ENCODE measurements around the gene HEXB.
"Not testable (repeated sequence)": the region's sequence is repeated elsewhere in the genome, so short reads cannot be mapped to it uniquely, and the experiment has no call there.

Gene HEXB

DNA sequence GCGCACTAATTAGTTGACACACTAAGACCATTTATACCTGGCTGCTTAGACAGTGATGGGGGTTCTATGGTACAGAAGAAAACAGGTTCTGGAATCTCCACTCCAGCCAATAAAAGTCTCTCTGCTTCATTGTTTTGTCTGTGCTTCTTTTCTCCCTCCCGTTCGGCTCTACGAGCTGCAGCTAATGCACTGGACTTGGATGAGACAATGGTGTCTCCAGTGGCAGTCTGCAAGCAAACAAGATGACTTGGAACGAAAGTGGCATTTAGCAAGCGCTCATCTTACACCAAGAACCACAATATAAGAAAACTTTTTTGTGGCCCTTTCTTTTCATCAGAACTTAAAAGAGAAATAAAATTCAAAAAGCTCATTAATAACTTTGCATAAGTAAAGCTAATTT is 51.7 kb downstream of the HEXB start:
- ATAC-seq (ENCODE audit: insufficient read depth, low read depth) = no peak
- no peaks in the 10 kb centered on the region for H3K27me3 ChIP-seq (ENCODE audit: insufficient read depth, low read length, poor library complexity)
- no peak overlapping the region for H3K27ac ChIP-seq (ENCODE audit: low read length)
- H2AFZ ChIP-seq (ENCODE audit: low read depth, low read length) = no peak overlapping the region
- H3K9me3 ChIP-seq (ENCODE audit: insufficient read depth, low read length, severe bottlenecking) = no peaks in the 10 kb centered on the region
- H3K36me3 ChIP-seq (ENCODE audit: insufficient read depth, low read length) = peaks cover 70% of the 10 kb centered on the region
- TF ChIP-seq EZH2 (IDR thresholded peaks at IDR 0.05; ENCODE audit: borderline replicate concordance, low read depth, low read length, severe bottlenecking) = no peak
- TF ChIP-seq, protein P1, sequence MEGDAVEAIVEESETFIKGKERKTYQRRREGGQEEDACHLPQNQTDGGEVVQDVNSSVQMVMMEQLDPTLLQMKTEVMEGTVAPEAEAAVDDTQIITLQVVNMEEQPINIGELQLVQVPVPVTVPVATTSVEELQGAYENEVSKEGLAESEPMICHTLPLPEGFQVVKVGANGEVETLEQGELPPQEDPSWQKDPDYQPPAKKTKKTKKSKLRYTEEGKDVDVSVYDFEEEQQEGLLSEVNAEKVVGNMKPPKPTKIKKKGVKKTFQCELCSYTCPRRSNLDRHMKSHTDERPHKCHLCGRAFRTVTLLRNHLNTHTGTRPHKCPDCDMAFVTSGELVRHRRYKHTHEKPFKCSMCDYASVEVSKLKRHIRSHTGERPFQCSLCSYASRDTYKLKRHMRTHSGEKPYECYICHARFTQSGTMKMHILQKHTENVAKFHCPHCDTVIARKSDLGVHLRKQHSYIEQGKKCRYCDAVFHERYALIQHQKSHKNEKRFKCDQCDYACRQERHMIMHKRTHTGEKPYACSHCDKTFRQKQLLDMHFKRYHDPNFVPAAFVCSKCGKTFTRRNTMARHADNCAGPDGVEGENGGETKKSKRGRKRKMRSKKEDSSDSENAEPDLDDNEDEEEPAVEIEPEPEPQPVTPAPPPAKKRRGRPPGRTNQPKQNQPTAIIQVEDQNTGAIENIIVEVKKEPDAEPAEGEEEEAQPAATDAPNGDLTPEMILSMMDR (IDR thresholded peaks at IDR 0.05; ENCODE audit: borderline replicate concordance, extremely low read depth, low read length, poor library complexity, severe bottlenecking) = no peak
- no peaks in the 10 kb centered on the region for H3K79me2 ChIP-seq (ENCODE audit: insufficient read depth, low read length)
- no peak for DNase-seq
- no peak overlapping the region for H3K9ac ChIP-seq (ENCODE audit: low read depth, low read length)
- no peak overlapping the region for H3K4me2 ChIP-seq (ENCODE audit: insufficient read depth, low read length)
- H3K4me1 ChIP-seq (ENCODE audit: insufficient read depth, low read length) = no peaks in the 10 kb centered on the region
- H3K4me3 ChIP-seq (ENCODE audit: low read depth in 1 of 2, low read length in 2 of 2) = no peak overlapping the region
- H4K20me1 ChIP-seq (ENCODE audit: insufficient read depth, low read length) = no peaks in the 10 kb centered on the region

DNA sequence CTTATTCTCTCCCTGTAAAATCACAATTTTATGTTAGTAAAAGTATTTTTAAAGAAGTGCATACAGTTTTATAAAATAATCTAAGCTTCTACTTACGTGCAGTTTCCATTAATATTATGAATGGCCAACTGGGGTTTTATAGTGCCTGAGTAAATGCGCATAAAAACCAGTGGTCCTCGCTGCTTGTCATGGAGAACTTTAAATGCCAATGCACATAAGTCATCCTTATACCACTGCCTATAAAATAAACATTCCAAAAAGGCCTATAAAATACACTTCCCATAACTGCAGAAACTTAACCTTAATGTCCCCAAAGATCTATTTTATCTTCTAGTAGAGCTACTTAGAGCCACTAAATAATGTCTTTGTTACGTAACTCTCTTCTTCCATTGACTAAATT is 53.4 kb downstream of the HEXB start:
- peaks cover 66% of the 10 kb centered on the region for H3K36me3 ChIP-seq (ENCODE audit: insufficient read depth, low read length)
- H3K9me3 ChIP-seq (ENCODE audit: insufficient read depth, low read length, severe bottlenecking) = no peaks in the 10 kb centered on the region
- TF ChIP-seq, protein P1 (IDR thresholded peaks at IDR 0.05; ENCODE audit: borderline replicate concordance, extremely low read depth, low read length, poor library complexity, severe bottlenecking) = no peak
- no peak for TF ChIP-seq EZH2 (IDR thresholded peaks at IDR 0.05; ENCODE audit: borderline replicate concordance, low read depth, low read length, severe bottlenecking)
- H3K27ac ChIP-seq (ENCODE audit: low read length) = no peak overlapping the region
- DNase-seq (no peak), ATAC-seq (ENCODE audit: insufficient read depth, low read depth) (no peak)
- no peaks in the 10 kb centered on the region for H3K4me1 ChIP-seq (ENCODE audit: insufficient read depth, low read length)
- H2AFZ ChIP-seq (ENCODE audit: low read depth, low read length) = no peak overlapping the region
- H4K20me1 ChIP-seq (ENCODE audit: insufficient read depth, low read length) = no peaks in the 10 kb centered on the region
- no peak overlapping the region for H3K9ac ChIP-seq (ENCODE audit: low read depth, low read length)
- H3K4me3 ChIP-seq (ENCODE audit: low read depth in 1 of 2, low read length in 2 of 2) = no peak overlapping the region
- no peaks in the 10 kb centered on the region for H3K79me2 ChIP-seq (ENCODE audit: insufficient read depth, low read length)
- H3K27me3 ChIP-seq (ENCODE audit: insufficient read depth, low read length, poor library complexity) = no peaks in the 10 kb centered on the region
- no peak overlapping the region for H3K4me2 ChIP-seq (ENCODE audit: insufficient read depth, low read length)

DNA sequence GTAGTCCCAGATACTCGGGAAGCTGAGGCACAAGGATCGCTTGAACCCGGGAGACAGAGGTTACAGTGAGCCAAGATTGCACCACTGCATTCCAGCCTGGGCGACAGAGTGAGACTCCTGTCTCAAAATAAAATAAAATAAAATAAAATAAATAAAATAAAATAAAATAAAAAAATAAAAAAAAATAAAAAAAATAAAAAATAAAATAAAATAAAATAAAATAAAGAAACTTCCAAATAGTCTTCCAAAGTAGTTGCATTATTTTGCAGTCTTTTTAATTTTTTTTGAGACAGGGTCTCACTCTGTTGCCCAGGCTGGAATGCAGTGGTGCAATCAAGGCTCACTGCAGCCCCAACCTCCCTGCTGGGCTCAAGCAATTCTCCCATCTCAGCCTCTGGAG is 63.7 kb downstream of the HEXB start:
- H4K20me1 ChIP-seq (ENCODE audit: insufficient read depth, low read length); H3K27me3 ChIP-seq (ENCODE audit: insufficient read depth, low read length, poor library complexity); H3K4me1 ChIP-seq (ENCODE audit: insufficient read depth, low read length); H3K27ac ChIP-seq (ENCODE audit: low read length); DNase-seq; ATAC-seq (ENCODE audit: insufficient read depth, low read depth); H3K4me2 ChIP-seq (ENCODE audit: insufficient read depth, low read length); H2AFZ ChIP-seq (ENCODE audit: low read depth, low read length); H3K9me3 ChIP-seq (ENCODE audit: insufficient read depth, low read length, severe bottlenecking); H3K4me3 ChIP-seq (ENCODE audit: low read depth in 1 of 2, low read length in 2 of 2); H3K9ac ChIP-seq (ENCODE audit: low read depth, low read length); H3K79me2 ChIP-seq (ENCODE audit: insufficient read depth, low read length): not testable (repeated sequence)
- peaks cover 76% of the 10 kb centered on the region for H3K36me3 ChIP-seq (ENCODE audit: insufficient read depth, low read length)

DNA sequence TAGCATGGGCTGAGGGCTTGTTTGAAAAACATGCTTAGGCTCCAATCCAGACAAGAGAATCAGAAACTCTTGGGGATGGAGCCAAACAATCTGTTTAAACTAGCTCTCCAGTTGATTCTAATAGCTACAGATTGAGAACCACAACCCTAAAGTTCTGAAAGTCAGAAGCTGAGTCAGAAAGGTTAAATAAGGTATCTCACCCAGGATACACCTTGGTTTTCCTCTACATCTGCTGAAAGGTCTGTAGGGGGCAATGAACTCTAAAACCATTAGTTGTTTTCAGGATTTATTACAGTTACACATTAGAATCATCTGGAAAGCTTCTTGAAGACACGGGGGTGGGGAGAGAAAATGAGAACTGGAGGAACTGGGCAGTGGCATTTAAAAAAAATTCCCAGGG is 76.2 kb downstream of the HEXB start:
- Histone ChIP-seq H3K4me2 (ENCODE audit: insufficient read depth, low read length) (no peak overlapping the region), H3K36me3 (ENCODE audit: insufficient read depth, low read length) (peaks cover 78% of the 10 kb centered on the region), H3K9ac (ENCODE audit: low read depth, low read length) (no peak overlapping the region), H2AFZ (ENCODE audit: low read depth, low read length) (no peak overlapping the region), H4K20me1 (ENCODE audit: insufficient read depth, low read length) (no peaks in the 10 kb centered on the region; the same call in 1 of the 2 replicates), H3K4me1 (ENCODE audit: insufficient read depth, low read length) (peaks cover 35% of the 10 kb centered on the region), H3K79me2 (ENCODE audit: insufficient read depth, low read length) (peaks cover 43% of the 10 kb centered on the region), H3K4me3 (ENCODE audit: low read depth in 1 of 2, low read length in 2 of 2) (no peak overlapping the region), H3K27ac (ENCODE audit: low read length) (no peak overlapping the region), H3K9me3 (ENCODE audit: insufficient read depth, low read length, severe bottlenecking) (peaks cover under 1% of the 10 kb centered on the region), H3K27me3 (ENCODE audit: insufficient read depth, low read length, poor library complexity) (no peaks in the 10 kb centered on the region)
- no peak for TF ChIP-seq EZH2 (IDR thresholded peaks at IDR 0.05; ENCODE audit: borderline replicate concordance, low read depth, low read length, severe bottlenecking)
- TF ChIP-seq, protein P1 (IDR thresholded peaks at IDR 0.05; ENCODE audit: borderline replicate concordance, extremely low read depth, low read length, poor library complexity, severe bottlenecking) = no peak
- DNase-seq (no peak), ATAC-seq (ENCODE audit: insufficient read depth, low read depth) (no peak)

All from DND-41 (cell line).